B cell (primary cell): ENCODE measurements around the gene TEX26. TPM values are rescaled to one million over a fixed set of nuclear protein-coding genes. Genes with fewer than 3 reads are reported as not detected.

Experiments used
- ATAC-seq: fragments of 200-7000 bp; cut with Tn5 transposase; one replicate; pipeline ENCODE4 v1.10.0; 2021; ENCODE audit warnings: low read depth, mild to moderate bottlenecking, moderate number of reproducible peaks, moderate library complexity
- CTCF ChIA-PET: fragments of 350-600 bp; sonication (Branson Sonifier 250); formaldehyde crosslinking; loops from one replicate; lab custom pipeline; 2021; ENCODE audit warnings: antibody characterized with exemption, inconsistent platforms; lab: Charles Lee
- POLR2A ChIA-PET: fragments of 350-600 bp; sonication (Branson Sonifier 250); formaldehyde crosslinking; loops from one replicate; lab custom pipeline; 2021; ENCODE audit warnings: antibody characterized with exemption; lab: Charles Lee
- DNase-seq: peaks from one replicate; pipeline ENCODE4 v3.0.0; 2013
- H2AFZ ChIP-seq: 2 replicates; pipeline ENCODE4 v1.6.1; 2012; ENCODE audit warnings: mild to moderate bottlenecking, low read depth, low read length; ENCODE audit not compliant: insufficient read depth, poor library complexity, severe bottlenecking
- H3K27ac ChIP-seq, 2 donors: 1 replicate in 1 of 2; 2 replicates in 1 of 2; pipeline ENCODE4 v1.5.1; 2012 to 2013; ENCODE audit warnings: low read length in 2 of 2, mild to moderate bottlenecking in 2 of 2, moderate library complexity in 1 of 2
- H3K27me3 ChIP-seq, 4 experiments: fragments of 200-600 bp in 1 of 4; sonication (generic) in 1 of 4; replicated peaks in 1 of 4; 1 replicate in 2 of 4; 2 replicates in 2 of 4; pipeline versions ENCODE4 v1.6.1 to v1.7.0; 2013 to 2016; ENCODE audit warnings: low read length in 3 of 4, mild to moderate bottlenecking in 2 of 4, mixed read lengths in 1 of 4, moderate library complexity in 1 of 4; ENCODE audit not compliant: insufficient read depth in 4 of 4, control insufficient read depth in 3 of 4; ENCODE audit errors: control extremely low read depth in 1 of 4
- H3K36me3 ChIP-seq, 2 experiments: replicated peaks in 1 of 2; 1 replicate in 1 of 2; 2 replicates in 1 of 2; pipeline versions ENCODE4 v1.6.1 to v1.7.1; 2013; ENCODE audit warnings: low read length in 1 of 2; ENCODE audit not compliant: insufficient read depth in 2 of 2, control insufficient read depth in 1 of 2; ENCODE audit errors: control extremely low read depth in 1 of 2, extremely low read depth in 1 of 2
- H3K4me1 ChIP-seq, 2 donors: fragments of 200-600 bp in 1 of 2; sonication (generic) in 1 of 2; 1 replicate in 1 of 2; 2 replicates in 1 of 2; pipeline versions ENCODE4 v1.5.1 to v1.6.1; 2013 to 2017; ENCODE audit warnings: low read length in 2 of 2; ENCODE audit not compliant: control insufficient read depth in 2 of 2, insufficient read depth in 2 of 2
- H3K4me2 ChIP-seq: replicated peaks from 2 replicates; pipeline ENCODE3; 2012; ENCODE audit warnings: mild to moderate bottlenecking, low read depth, low read length; ENCODE audit not compliant: poor library complexity, severe bottlenecking
- H3K4me3 ChIP-seq, 5 experiments: fragments of 200-600 bp in 1 of 5; sonication (generic) in 1 of 5; 1 replicate in 3 of 5; 2 replicates in 2 of 5; pipeline versions ENCODE4 v1.5.1 to v1.7.0; 2011 to 2016; ENCODE audit warnings: low read length in 4 of 5, mild to moderate bottlenecking in 4 of 5, low read depth in 2 of 5, control low read depth in 1 of 5, moderate library complexity in 1 of 5; ENCODE audit not compliant: insufficient read depth in 1 of 5; ENCODE audit errors: control extremely low read depth in 1 of 5, extremely low read depth in 1 of 5
- H3K79me2 ChIP-seq: fragments of 200-600 bp; sonication (generic); one replicate; pipeline ENCODE4 v1.6.0; 2016; ENCODE audit warnings: low read length; ENCODE audit not compliant: control insufficient read depth, insufficient read depth
- H3K9ac ChIP-seq: fragments of 200-600 bp; sonication (generic); 2 replicates; pipeline ENCODE4 v1.6.1; 2017; ENCODE audit warnings: mild to moderate bottlenecking, low read length, moderate library complexity
- H3K9me3 ChIP-seq, 3 donors: one replicate each; pipeline versions ENCODE4 v1.6.1 to v1.7.1; 2013; ENCODE audit warnings: low read length in 2 of 3; ENCODE audit not compliant: control insufficient read depth in 2 of 3, insufficient read depth in 1 of 3; ENCODE audit errors: control extremely low read depth in 1 of 3
- H4K20me1 ChIP-seq: 2 replicates; pipeline ENCODE4 v1.6.0; 2012; ENCODE audit warnings: mild to moderate bottlenecking, low read length; ENCODE audit not compliant: insufficient read depth, control insufficient read depth, poor library complexity, severe bottlenecking
- H3K27ac Mint-ChIP-seq: one replicate; pipeline ENCODE4 v1.8.0; 2021; ENCODE audit warnings: mixed read lengths
- H3K27me3 Mint-ChIP-seq: one replicate; pipeline ENCODE4 v1.8.0; 2021; ENCODE audit warnings: mixed read lengths
- H3K4me1 Mint-ChIP-seq: one replicate; pipeline ENCODE4 v1.8.0; 2021; ENCODE audit warnings: mixed read lengths
- H3K4me3 Mint-ChIP-seq: one replicate; pipeline ENCODE4 v1.8.0; 2021; ENCODE audit warnings: mixed read lengths
- H3K9me3 Mint-ChIP-seq: one replicate; pipeline ENCODE4 v1.8.0; 2022; ENCODE audit warnings: mixed read lengths; ENCODE audit not compliant: insufficient read depth
- EZH2 ChIP-seq: IDR thresholded peaks from 2 replicates; pipeline ENCODE4 v1.6.1; 2012; ENCODE audit warnings: borderline replicate concordance, low read depth, mild to moderate bottlenecking, moderate library complexity, low read length; ENCODE audit not compliant: insufficient read depth, poor library complexity, severe bottlenecking
- WGBS: methylation state at CpG from one replicate; pipeline ENCODE4 v1.1.5; 2013; ENCODE audit warnings: missing lambda C conversion rate; ENCODE audit not compliant: insufficient coverage; 5-methylcytosine and 5-hydroxymethylcytosine counted together
- intact Hi-C: fragments of 100-400 bp; cut with micrococcal nuclease; formaldehyde crosslinking; loops from one replicate; pipeline ENCODE4 v1.10.0; 2022
- polyA plus RNA-seq: library from polyadenylated mRNA; depleted of rRNA; stranded (reverse); fragments of >200 nt; gene quantifications from 2 replicates; pipeline ENCODE4 v1.2.3, GENCODE V29; 2012
- total RNA-seq, 2 donors: library from RNA; stranded (reverse); fragments of 120-200 nt in 1 of 2; gene quantifications; 1 replicate in 1 of 2; 2 replicates in 1 of 2; pipeline versions ENCODE4 v1.2.3 to v1.2.4, GENCODE V29; 2013 to 2022
- TF ChIP-seq, protein P1 (sequence below): fragments of 200-600 bp; IDR thresholded peaks from one replicate; pipeline ENCODE4 v1.8.0; 2022; ENCODE audit warnings: antibody characterized with exemption, mild to moderate bottlenecking

Gene TEX26
- total and polyA plus RNA-seq, 2 donors (not counting 1 experiment from before 2014, with no cell fraction given), result not detected

DNA sequence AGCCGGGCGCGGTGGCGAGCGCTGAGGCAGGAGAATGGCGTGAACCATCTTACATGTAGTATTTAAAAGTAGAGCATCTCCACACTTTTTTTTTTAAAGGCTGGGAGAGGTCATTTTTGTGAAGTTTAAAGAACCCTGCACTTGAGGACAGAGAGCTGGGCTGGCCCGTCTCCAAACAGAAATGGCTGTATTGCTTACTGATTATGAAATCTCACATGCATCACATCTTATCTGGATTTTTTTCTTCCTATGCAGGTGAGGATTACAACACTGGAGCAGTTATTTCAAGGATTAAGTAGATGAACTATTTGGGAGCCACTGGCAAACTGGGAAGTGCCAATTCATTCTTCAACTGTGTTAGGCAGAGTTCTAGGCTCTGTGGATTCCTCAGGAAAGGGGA, 59.5 kb downstream of the TEX26 start:
- WGBS, result no CpG with 5 or more reads among the region's 7 CpGs
- Histone ChIP-seq H3K9ac (no peak overlapping the region), H3K79me2 (no peaks in the 10 kb centered on the region), H2AFZ (no peak overlapping the region), H3K4me2 (no peak overlapping the region), H3K36me3 (no peaks in the 10 kb centered on the region), H4K20me1 (no peaks in the 10 kb centered on the region), H3K4me3 (no peak overlapping the region), H3K27me3 (no peaks in the 10 kb centered on the region), H3K27ac (no peak overlapping the region), H3K4me1 (no peaks in the 10 kb centered on the region), H3K9me3 (peaks cover 0 to 5% (median 0%) of the 10 kb centered on the region in 3 donors)
- ATAC-seq (no peak), DNase-seq (no peak)
- POLR2A ChIA-PET, result no interaction called here
- no peak for TF ChIP-seq EZH2
- TF ChIP-seq, protein P1, sequence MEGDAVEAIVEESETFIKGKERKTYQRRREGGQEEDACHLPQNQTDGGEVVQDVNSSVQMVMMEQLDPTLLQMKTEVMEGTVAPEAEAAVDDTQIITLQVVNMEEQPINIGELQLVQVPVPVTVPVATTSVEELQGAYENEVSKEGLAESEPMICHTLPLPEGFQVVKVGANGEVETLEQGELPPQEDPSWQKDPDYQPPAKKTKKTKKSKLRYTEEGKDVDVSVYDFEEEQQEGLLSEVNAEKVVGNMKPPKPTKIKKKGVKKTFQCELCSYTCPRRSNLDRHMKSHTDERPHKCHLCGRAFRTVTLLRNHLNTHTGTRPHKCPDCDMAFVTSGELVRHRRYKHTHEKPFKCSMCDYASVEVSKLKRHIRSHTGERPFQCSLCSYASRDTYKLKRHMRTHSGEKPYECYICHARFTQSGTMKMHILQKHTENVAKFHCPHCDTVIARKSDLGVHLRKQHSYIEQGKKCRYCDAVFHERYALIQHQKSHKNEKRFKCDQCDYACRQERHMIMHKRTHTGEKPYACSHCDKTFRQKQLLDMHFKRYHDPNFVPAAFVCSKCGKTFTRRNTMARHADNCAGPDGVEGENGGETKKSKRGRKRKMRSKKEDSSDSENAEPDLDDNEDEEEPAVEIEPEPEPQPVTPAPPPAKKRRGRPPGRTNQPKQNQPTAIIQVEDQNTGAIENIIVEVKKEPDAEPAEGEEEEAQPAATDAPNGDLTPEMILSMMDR, result no peak
- H3K4me1 Mint-ChIP-seq, result no peaks in the 10 kb centered on the region
- H3K27me3 Mint-ChIP-seq, result peaks cover 26% of the 10 kb centered on the region
- H3K4me3 Mint-ChIP-seq, result no peak overlapping the region
- H3K27ac Mint-ChIP-seq, result no peak overlapping the region
- CTCF ChIA-PET, result no interaction called here
- intact Hi-C loops, result no loop called here
- peaks cover 7% of the 10 kb centered on the region for H3K9me3 Mint-ChIP-seq

DNA sequence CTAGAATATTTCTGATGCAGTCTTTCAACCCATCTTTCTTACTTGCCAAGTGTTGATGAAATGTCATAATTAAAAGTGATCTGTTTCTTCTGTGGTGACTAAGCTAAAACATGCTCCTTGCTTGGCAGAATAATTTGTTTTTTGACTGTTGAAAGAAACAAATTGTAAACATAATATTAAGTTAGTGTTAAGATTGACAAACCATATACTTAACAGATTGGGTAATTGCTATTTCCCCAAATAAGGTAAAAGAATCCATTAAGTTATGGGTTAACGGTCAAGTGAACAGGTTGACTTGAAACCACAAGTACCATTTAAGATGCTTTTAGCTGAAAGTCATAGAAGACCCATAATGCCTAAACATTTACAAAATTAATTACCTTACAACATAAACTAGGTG, 62.9 kb downstream of the TEX26 start:
- no peak overlapping the region for H3K27ac Mint-ChIP-seq
- H3K9me3 Mint-ChIP-seq, result peaks cover 4% of the 10 kb centered on the region
- no peak overlapping the region for H2AFZ ChIP-seq
- DNase-seq (no peak), ATAC-seq (no peak)
- H3K4me1 Mint-ChIP-seq, result no peaks in the 10 kb centered on the region
- H3K9ac ChIP-seq, result no peak overlapping the region
- no peaks in the 10 kb centered on the region for H3K4me1 ChIP-seq
- no peaks in the 10 kb centered on the region for H4K20me1 ChIP-seq
- H3K4me3 ChIP-seq, result no peak overlapping the region
- WGBS, result no CpG with 5 or more reads among the region's 1 CpG
- H3K27ac ChIP-seq, result no peak overlapping the region
- no peak overlapping the region for H3K4me2 ChIP-seq
- no peak overlapping the region for H3K4me3 Mint-ChIP-seq
- no peaks in the 10 kb centered on the region for H3K79me2 ChIP-seq
- ChIA-PET POLR2A (no interaction called here), CTCF (no interaction called here)
- no peaks in the 10 kb centered on the region for H3K27me3 ChIP-seq
- intact Hi-C loops, result no loop called here
- no peaks in the 10 kb centered on the region for H3K36me3 ChIP-seq
- TF ChIP-seq EZH2, result no peak
- peaks cover 0 to 5% (median 0%) of the 10 kb centered on the region in 3 donors for H3K9me3 ChIP-seq
- H3K27me3 Mint-ChIP-seq, result peaks cover 26% of the 10 kb centered on the region
